OCI-LY1 (cell line): ENCODE data around the gene DHRS7B.

Experiments used
- H2AFZ ChIP-seq: fragments of 200-600 bp; sonication (generic), shearing (Covaris generic); 2 replicates; pipeline ENCODE4 v1.6.0; 2014; ENCODE audit warnings: antibody characterized with exemption, mild to moderate bottlenecking, low read length
- H3F3A ChIP-seq: fragments of 200-600 bp; sonication (generic), shearing (Covaris generic); 2 replicates; pipeline ENCODE4 v1.6.0; 2014; ENCODE audit warnings: mild to moderate bottlenecking, antibody characterized with exemption, low read length, moderate library complexity; ENCODE audit not compliant: insufficient read depth
- H3K27ac ChIP-seq: fragments of 200-600 bp; sonication (generic); 2 replicates; pipeline ENCODE4 v1.5.1; 2014; ENCODE audit warnings: low read length, mixed run types, mild to moderate bottlenecking, low read depth; ENCODE audit not compliant: poor library complexity, severe bottlenecking
- H3K27me3 ChIP-seq: fragments of 200-600 bp; sonication (generic); 2 replicates; pipeline ENCODE4 v1.6.0; 2014; ENCODE audit warnings: antibody characterized with exemption, mild to moderate bottlenecking, low read length, moderate library complexity; ENCODE audit not compliant: insufficient read depth
- H3K36me3 ChIP-seq: fragments of 200-600 bp; sonication (generic); 2 replicates; pipeline ENCODE4 v1.6.1; 2014; ENCODE audit warnings: mild to moderate bottlenecking, antibody characterized with exemption, low read length, moderate library complexity, mixed read lengths; ENCODE audit not compliant: insufficient read depth
- H3K4me1 ChIP-seq: fragments of 200-600 bp; sonication (generic); 2 replicates; pipeline ENCODE4 v1.5.1; 2014; ENCODE audit warnings: mild to moderate bottlenecking, low read length, moderate library complexity; ENCODE audit not compliant: insufficient read depth, severe bottlenecking
- H3K4me2 ChIP-seq: fragments of 200-600 bp; sonication (generic), shearing (Covaris generic); 2 replicates; pipeline ENCODE4 v1.6.1; 2014; ENCODE audit warnings: low read length
- H3K4me3 ChIP-seq: fragments of 200-600 bp; sonication (generic); 2 replicates; pipeline ENCODE4 v1.5.1; 2014; ENCODE audit warnings: low read length, low read depth, mild to moderate bottlenecking, mixed read lengths; ENCODE audit not compliant: poor library complexity, severe bottlenecking
- H3K79me2 ChIP-seq: fragments of 200-600 bp; shearing (Covaris generic); 2 replicates; pipeline ENCODE4 v1.6.1; 2016; ENCODE audit warnings: mixed run types, low read length, mixed read lengths; ENCODE audit not compliant: insufficient read depth
- H3K9ac ChIP-seq: fragments of 200-600 bp; sonication (generic), shearing (Covaris generic); 2 replicates; pipeline ENCODE4 v1.6.1; 2014; ENCODE audit warnings: mild to moderate bottlenecking, low read length, mixed read lengths
- H3K9me2 ChIP-seq: fragments of 200-600 bp; sonication (generic), shearing (Covaris generic); 2 replicates; pipeline ENCODE4 v1.6.1; 2014; ENCODE audit warnings: low read depth, mild to moderate bottlenecking, low read length, mixed read lengths
- H3K9me3 ChIP-seq: fragments of 200-600 bp; shearing (Covaris generic); 2 replicates; pipeline ENCODE4 v1.6.1; 2014; ENCODE audit warnings: low read length, mixed read lengths
- H4K20me1 ChIP-seq: fragments of 200-600 bp; sonication (generic), shearing (Covaris generic); 2 replicates; pipeline ENCODE4 v1.6.0; 2016; ENCODE audit warnings: mild to moderate bottlenecking, low read length; ENCODE audit not compliant: insufficient read depth
- CTCF ChIP-seq: fragments of 200-600 bp; sonication (generic), shearing (Covaris generic); IDR thresholded peaks from 2 replicates; pipeline ENCODE4 v1.5.1; 2017; ENCODE audit warnings: mild to moderate bottlenecking, antibody characterized with exemption, low read length, moderate library complexity, mixed read lengths
- EZH2 ChIP-seq: fragments of 200-600 bp; sonication (generic), shearing (Covaris generic); IDR thresholded peaks from 2 replicates; pipeline ENCODE4 v1.8.0; 2017; ENCODE audit warnings: borderline replicate concordance, mixed run types, mild to moderate bottlenecking, antibody characterized with exemption, low read length, moderate library complexity, mixed read lengths

DHRS7B gene

GRCh38 chr17:21167303-21167702 is 40.5 kb downstream of the DHRS7B start:
- Histone ChIP-seq H3K9ac (no peak overlapping the region), H3K9me2 (no peaks in the 10 kb centered on the region), H3K4me1 (no peaks in the 10 kb centered on the region), H3K27me3 (no peaks in the 10 kb centered on the region), H4K20me1 (no peaks in the 10 kb centered on the region), H3F3A (no peaks in the 10 kb centered on the region), H2AFZ (no peak overlapping the region), H3K4me2 (no peak overlapping the region), H3K36me3 (peaks cover 4% of the 10 kb centered on the region; the same call in 1 of the 2 replicates), H3K4me3 (no peak overlapping the region), H3K27ac (no peak overlapping the region), H3K9me3 (no peaks in the 10 kb centered on the region), H3K79me2 (no peaks in the 10 kb centered on the region)
- TF ChIP-seq EZH2 (no peak), CTCF (no peak)

GRCh38 chr17:21168555-21168865 is 41.7 kb downstream of the DHRS7B start:
- peaks cover 4% of the 10 kb centered on the region; the same call in 1 of the 2 replicates for H3K36me3 ChIP-seq
- no peak overlapping the region for H3K4me2 ChIP-seq
- no peaks in the 10 kb centered on the region for H3K9me3 ChIP-seq
- no peaks in the 10 kb centered on the region for H3F3A ChIP-seq
- H3K27ac ChIP-seq, result no peak overlapping the region
- no peaks in the 10 kb centered on the region for H3K4me1 ChIP-seq
- no peak overlapping the region for H2AFZ ChIP-seq
- TF ChIP-seq EZH2 (no peak), CTCF (no peak)
- no peaks in the 10 kb centered on the region for H3K9me2 ChIP-seq
- H3K27me3 ChIP-seq, result no peaks in the 10 kb centered on the region
- no peak overlapping the region for H3K4me3 ChIP-seq
- no peak overlapping the region for H3K9ac ChIP-seq
- no peaks in the 10 kb centered on the region for H3K79me2 ChIP-seq
- H4K20me1 ChIP-seq, result no peaks in the 10 kb centered on the region

- H3K4me2 ChIP-seq, result no peak overlapping the region
- H3K79me2 ChIP-seq, result no peaks in the 10 kb centered on the region
- no peaks in the 10 kb centered on the region for H4K20me1 ChIP-seq
- H3K36me3 ChIP-seq, result peaks cover 4% of the 10 kb centered on the region; the same call in 1 of the 2 replicates
- no peak overlapping the region for H2AFZ ChIP-seq
- no peak overlapping the region for H3K4me3 ChIP-seq
- no peaks in the 10 kb centered on the region for H3K9me3 ChIP-seq
- H3K27ac ChIP-seq, result no peak overlapping the region
- H3K27me3 ChIP-seq, result no peaks in the 10 kb centered on the region
- no peaks in the 10 kb centered on the region for H3K9me2 ChIP-seq
- no peak overlapping the region for H3K9ac ChIP-seq
- no peaks in the 10 kb centered on the region for H3K4me1 ChIP-seq
- H3F3A ChIP-seq, result no peaks in the 10 kb centered on the region
- TF ChIP-seq EZH2 (no peak), CTCF (no peak)
These were observed 42.7 kb downstream of the DHRS7B start for GRCh38 chr17:21169496-21169895.
